ENCODE measurements around the gene ANKRD26.
A peak's percentile ranks its signal among the peaks of the same experiment; 100 is the strongest.

ANKRD26 gene

DNA sequence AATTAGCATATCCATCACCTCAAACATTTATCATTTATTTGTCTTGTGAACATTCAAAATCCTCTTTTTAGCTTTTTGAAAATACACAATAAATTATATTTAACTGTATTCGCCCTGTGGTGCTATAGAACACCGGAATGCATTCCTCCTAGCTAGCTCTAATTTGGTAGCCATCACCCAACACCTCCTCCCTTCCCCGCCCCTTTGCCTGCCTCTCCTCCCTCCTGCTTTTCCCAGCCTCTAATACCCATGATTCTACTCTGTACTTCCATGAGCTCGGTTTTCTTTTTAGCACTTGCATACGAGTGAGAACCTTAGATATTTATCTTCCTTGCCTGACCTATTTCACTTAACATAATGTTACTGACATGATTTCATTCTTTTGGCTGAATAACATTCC lies 80.1 kb downstream of the ANKRD26 start:
- TF ChIP-seq CTCF (IDR thresholded peaks at IDR 0.05; ENCODE audit: low read depth, low read length) = no peak
- DNase-seq (ENCODE audit: extremely low read depth, low read depth) = no peak

- TF ChIP-seq CTCF (IDR thresholded peaks at IDR 0.05; ENCODE audit: low read depth, low read length) = no peak
- DNase-seq (ENCODE audit: extremely low read depth, low read depth) = no peak
These were observed 80.5 kb downstream of the ANKRD26 start for GRCh38 chr10:27019827-27020226.

DNA sequence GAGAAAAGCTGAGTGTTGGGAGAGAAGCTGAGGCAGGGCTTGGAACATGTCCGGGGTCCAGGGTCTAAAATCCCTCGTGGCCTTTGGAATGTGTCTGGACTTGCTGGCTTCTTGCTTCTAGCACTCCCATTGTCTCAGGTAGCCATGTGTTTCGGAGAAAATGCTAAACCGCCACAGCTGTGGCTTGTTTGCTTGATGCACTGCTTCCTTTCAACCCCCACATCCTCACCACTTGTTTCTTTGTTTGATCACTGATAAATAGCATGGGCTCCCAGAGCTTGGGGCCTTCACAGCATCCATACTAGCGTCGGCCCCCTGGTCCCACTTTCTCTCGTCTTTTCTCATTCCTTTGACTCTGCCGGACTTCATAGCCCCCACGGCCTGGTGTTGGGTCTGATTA lies 102.7 kb downstream of the ANKRD26 start:
- TF ChIP-seq CTCF (IDR thresholded peaks at IDR 0.05; ENCODE audit: low read depth, low read length) = no peak
- no peak for DNase-seq (ENCODE audit: extremely low read depth, low read depth)

GRCh38 chr10:26994743-26995142 lies 105.6 kb downstream of the ANKRD26 start:
- TF ChIP-seq CTCF (IDR thresholded peaks at IDR 0.05; ENCODE audit: low read depth, low read length) = no peak
- DNase-seq (ENCODE audit: extremely low read depth, low read depth) = peak; percentile 23

DNA sequence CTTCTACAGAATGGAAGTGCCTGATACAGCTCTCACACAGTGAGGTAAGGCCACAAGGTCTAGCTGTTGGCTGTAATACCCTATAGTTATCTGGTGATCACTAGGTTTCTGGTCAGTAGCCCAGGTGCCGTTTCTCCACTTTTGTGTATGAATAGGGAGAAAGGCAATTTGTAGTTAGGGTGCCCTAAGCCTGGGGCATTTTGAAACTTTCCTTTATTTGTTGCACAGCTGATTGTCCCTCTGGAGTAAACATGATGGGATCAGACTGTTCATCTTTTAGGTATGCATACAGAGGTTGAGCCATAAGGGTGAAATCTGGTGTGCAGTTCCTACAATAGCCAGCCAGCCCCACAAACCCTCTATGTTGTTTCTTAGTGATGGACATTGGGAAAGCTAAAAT lies 112.4 kb downstream of the ANKRD26 start:
- DNase-seq (ENCODE audit: extremely low read depth, low read depth) = no peak
- TF ChIP-seq CTCF (IDR thresholded peaks at IDR 0.05; ENCODE audit: low read depth, low read length) = no peak

DNA sequence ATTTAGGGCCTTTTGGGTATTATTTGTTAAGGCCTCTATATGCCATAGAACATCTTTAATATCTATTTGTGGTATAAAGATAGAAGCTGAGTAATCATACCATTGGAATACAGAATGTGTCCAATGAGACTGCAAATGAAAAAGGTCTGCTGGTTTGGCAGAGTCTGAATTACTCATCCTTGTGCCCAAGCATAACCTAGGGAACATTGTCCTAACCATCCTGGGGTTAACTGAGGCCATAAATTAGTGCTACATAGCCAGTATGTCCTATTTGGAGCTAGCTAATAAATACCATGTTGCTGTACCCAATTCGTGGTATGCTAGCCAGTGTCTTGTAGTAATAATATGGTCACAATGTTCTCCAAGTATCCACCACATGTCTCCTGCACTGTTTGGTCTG lies 117.1 kb downstream of the ANKRD26 start:
- DNase-seq (ENCODE audit: extremely low read depth, low read depth) = no peak
- TF ChIP-seq CTCF (IDR thresholded peaks at IDR 0.05; ENCODE audit: low read depth, low read length) = no peak

GRCh38 chr10:26982058-26982457 lies 118.2 kb downstream of the ANKRD26 start:
- TF ChIP-seq CTCF (IDR thresholded peaks at IDR 0.05; ENCODE audit: low read depth, low read length) = no peak
- DNase-seq (ENCODE audit: extremely low read depth, low read depth) = no peak
